HepG2 (cell line): ENCODE data around the gene FXR2. TPM values are rescaled to one million over a fixed set of nuclear protein-coding genes. Genes with fewer than 3 reads are reported as not detected.

Experiments
- ATAC-seq: fragments of 200-7000 bp; cut with Tn5 transposase; 3 replicates; pipeline ENCODE4 v1.9.1; 2020; ENCODE audit warnings: mild to moderate bottlenecking, moderate library complexity
- BruUV-seq: library from RNA; stranded (reverse); fragments of 400-500 nt; replicated peaks from 2 replicates; lab custom pipeline; 2021; lab: Mats Ljungman, UMichigan
- CTCF ChIA-PET: fragments of 300-600 bp; formaldehyde crosslinking; extraction: SDS; loops from one replicate; lab custom pipeline; 2021; ENCODE audit warnings: low total read pairs, inconsistent platforms, low intra/inter-chr PET ratio; lab: Yijun Ruan, JAX
- POLR2A ChIA-PET: fragments of 350-600 bp; sonication (Branson Sonifier 250); formaldehyde crosslinking; loops from one replicate; lab custom pipeline; 2020; ENCODE audit warnings: antibody characterized with exemption, inconsistent platforms; lab: Yijun Ruan, JAX
- DNase-seq: peaks from one replicate; pipeline ENCODE4 v3.0.0-alpha.2; 2015; ENCODE audit warnings: low spot score
- FAIRE-seq: peaks from 3 replicates; lab custom pipeline; 2011; peaks lifted over from hg19 to GRCh38; lab: Jason Lieb, UNC
- H2AFZ ChIP-seq: one replicate; pipeline ENCODE4 v1.6.1; 2011; ENCODE audit warnings: low read length, inconsistent platforms
- H3K27ac ChIP-seq: fragments of 300-600 bp; 3 replicates; pipeline ENCODE4 v1.8.0; 2011; ENCODE audit warnings: mixed run types, mild to moderate bottlenecking, mixed read lengths, low read length, inconsistent platforms; ENCODE audit not compliant: insufficient read depth; ENCODE audit errors: extremely low read length
- H3K27me3 ChIP-seq, 2 experiments: fragments of 200-600 bp in 1 of 2; 2 replicates in 1 of 2; 3 replicates in 1 of 2; pipeline versions ENCODE4 v1.6.0 to v1.8.0; 2011; ENCODE audit warnings: low read length in 2 of 2, mild to moderate bottlenecking in 2 of 2, moderate library complexity in 2 of 2, inconsistent platforms in 1 of 2; ENCODE audit not compliant: insufficient read depth in 2 of 2, control insufficient read depth in 1 of 2
- H3K36me3 ChIP-seq, 2 experiments: fragments of 200-600 bp in 1 of 2; replicated peaks in 1 of 2; 2 replicates in 1 of 2; 3 replicates in 1 of 2; pipeline versions ENCODE4 v1.5.1 to v1.8.0; 2011; ENCODE audit warnings: low read length in 2 of 2, inconsistent platforms in 1 of 2; ENCODE audit not compliant: insufficient read depth in 2 of 2, control insufficient read depth in 1 of 2
- H3K4me1 ChIP-seq: 2 replicates; pipeline ENCODE4 v1.5.1; 2012; ENCODE audit warnings: low read length, inconsistent platforms; ENCODE audit not compliant: insufficient read depth
- H3K4me2 ChIP-seq: 2 replicates; pipeline ENCODE4 v1.6.0; 2011; ENCODE audit warnings: low read depth, low read length, inconsistent platforms
- H3K4me3 ChIP-seq, 3 experiments: fragments of 200-600 bp in 1 of 3; sonication (generic), shearing (Covaris generic) in 1 of 3; replicated peaks in 1 of 3; 2 replicates each; pipeline ENCODE4 v1.5.1; 2011 to 2016; ENCODE audit warnings: low read length in 3 of 3, inconsistent platforms in 2 of 3, low read depth in 2 of 3, mild to moderate bottlenecking in 2 of 3, control low read depth in 1 of 3, mixed read lengths in 1 of 3; ENCODE audit not compliant: insufficient read depth in 1 of 3
- H3K79me2 ChIP-seq: one replicate; pipeline ENCODE4 v1.6.1; 2011; ENCODE audit warnings: low read length, inconsistent platforms; ENCODE audit not compliant: insufficient read depth
- H3K9ac ChIP-seq: 2 replicates; pipeline ENCODE4 v1.6.0; 2011; ENCODE audit warnings: mild to moderate bottlenecking, low read depth, low read length, inconsistent platforms; ENCODE audit not compliant: insufficient read depth
- H3K9me3 ChIP-seq: 2 replicates; pipeline ENCODE4 v1.5.1; 2012; ENCODE audit warnings: mild to moderate bottlenecking, low read length
- H4K20me1 ChIP-seq: 2 replicates; pipeline ENCODE4 v1.6.0; 2011; ENCODE audit warnings: inconsistent platforms, mild to moderate bottlenecking, low read length, moderate library complexity; ENCODE audit not compliant: insufficient read depth
- CBFB ChIP-seq: sonication (generic); formaldehyde crosslinking; IDR thresholded peaks from 2 replicates; pipeline ENCODE4 v1.4.0; 2020; ENCODE audit warnings: missing genetic modification reagents
- GABPA ChIP-seq, 2 experiments: IDR thresholded peaks; 2 replicates each; pipeline ENCODE4 v1.6.1; 2011 to 2016; ENCODE audit warnings: low read depth in 2 of 2, low read length in 1 of 2, missing biosample characterization in 1 of 2, missing genetic modification characterization in 1 of 2
- RXRA ChIP-seq: sonication (generic); formaldehyde crosslinking; IDR thresholded peaks from 2 replicates; pipeline ENCODE4 v1.5.1; 2020; ENCODE audit warnings: missing genetic modification reagents
- SOX6 ChIP-seq, 2 experiments: fragments of 450-650 bp in 1 of 2; sonication (generic) in 1 of 2; formaldehyde crosslinking in 1 of 2; IDR thresholded peaks; 2 replicates each; pipeline versions ENCODE4 v1.4.0 to v1.6.1; 2017 to 2020; ENCODE audit warnings: antibody characterized with exemption in 1 of 2, mild to moderate bottlenecking in 1 of 2, missing genetic modification reagents in 1 of 2
- TIGD3 ChIP-seq: sonication (generic); formaldehyde crosslinking; IDR thresholded peaks from 2 replicates; pipeline ENCODE4 v1.5.1; 2020; ENCODE audit warnings: mild to moderate bottlenecking, missing genetic modification reagents, borderline replicate concordance
- ZNF337 ChIP-seq: sonication (generic); formaldehyde crosslinking; IDR thresholded peaks from 2 replicates; pipeline ENCODE4 v1.5.1; 2020; ENCODE audit warnings: missing genetic modification reagents, low read depth, mild to moderate bottlenecking, borderline replicate concordance
- ZNF557 ChIP-seq: sonication (generic); formaldehyde crosslinking; IDR thresholded peaks from 2 replicates; pipeline ENCODE4 v1.4.0; 2020; ENCODE audit warnings: missing genetic modification reagents
- ZSCAN9 ChIP-seq: IDR thresholded peaks from 2 replicates; pipeline ENCODE4 v1.6.1; 2016; ENCODE audit warnings: borderline replicate concordance
- WGBS: methylation state at CpG from one replicate; pipeline ENCODE4 v1.1.6; 2017; ENCODE audit warnings: low lambda C conversion rate; 5-methylcytosine and 5-hydroxymethylcytosine counted together
- in situ Hi-C: cut with HindIII; loops from 2 replicates; pipeline ENCODE4 v1.10.0; 2017; ENCODE audit warnings: low pct_unique_long_range_greater_than_20kb; ENCODE audit not compliant: extremely low pct_ligation_motif_present
- intact Hi-C: fragments of 100-400 bp; cut with micrococcal nuclease; formaldehyde crosslinking; loops from one replicate; pipeline ENCODE4 v1.10.0; 2022; ENCODE audit not compliant: unreplicated experiment
- polyA plus RNA-seq, 8 experiments: library from polyadenylated mRNA; depleted of rRNA in 3 of 8; stranded (reverse) in 7 of 8; unstranded in 1 of 8; fragments of >200 nt; fragmentation: Illumina TruSeq in 4 of 8; extraction: Trizol in 4 of 8; gene quantifications; 2 replicates each; pipeline versions ENCODE4 v1.2.1 to v1.2.3, GENCODE V29; 2011 to 2016; ENCODE audit warnings: low read depth in 4 of 8, missing spikeins in 1 of 8, mixed read lengths in 1 of 8; ENCODE audit not compliant: insufficient read depth in 1 of 8
- total RNA-seq, 5 experiments: library from RNA; depleted of rRNA; stranded (reverse); fragments of >200 nt; fragmentation: Illumina TruSeq; extraction: Trizol; gene quantifications; 2 replicates each; pipeline ENCODE4 v1.2.3, GENCODE V29; 2016; ENCODE audit warnings: low read depth in 1 of 5

Gene FXR2
- total and polyA plus RNA-seq, 2 of the 13 experiments (the other 11 are each of a cell fraction or from before 2014, with no cell fraction given) = 20.9 to 24.4 TPM

GRCh38 chr17:7557147-7557764 is 57.4 kb downstream of the FXR2 start (continued):
- TF ChIP-seq RXRA (CRISPR knock-in tag) (peak; percentile 30; the same call in 1 of the 2 replicates), ZSCAN9 (no peak), ZNF337 (CRISPR knock-in tag) (0 out of 2 replicates have a peak, but pooled peaks have one; percentile 40), CBFB (CRISPR knock-in tag) (0 out of 2 replicates have a peak, but pooled peaks have one; percentile 37), GABPA (IDR thresholded peaks at IDR 0.05; ENCODE audit: low read depth, low read length) (no peak), GABPA (CRISPR knock-in tag; IDR thresholded peaks at IDR 0.05; ENCODE audit: low read depth) (no peak), SOX6 (IDR thresholded peaks at IDR 0.05) (no peak), SOX6 (CRISPR knock-in tag; IDR thresholded peaks at IDR 0.05) (0 out of 2 replicates have a peak, but pooled peaks have one; percentile 25)

GRCh38 chr17:7556627-7557026 is 58.1 kb downstream of the FXR2 start:
- Histone ChIP-seq H3K9me3 (no peaks in the 10 kb centered on the region), H2AFZ (no peak overlapping the region), H3K79me2 (no peaks in the 10 kb centered on the region), H3K27ac (no peak overlapping the region), H3K36me3 (no peaks in the 10 kb centered on the region), H3K4me1 (peaks cover 58% of the 10 kb centered on the region), H4K20me1 (no peaks in the 10 kb centered on the region), H3K9ac (peak overlapping the region; percentile 31; the same call in 1 of the 2 replicates), H3K27me3 (no peaks in the 10 kb centered on the region; a peak in 1 of 5 replicates), H3K4me2 (peak overlapping the region; percentile 91), H3K4me3 (peak overlapping the region in 1 of 3 experiments; percentile 92; a peak in 2 of 6 replicates)
- TF ChIP-seq ZNF557 (CRISPR knock-in tag) (0 out of 2 replicates have a peak, but pooled peaks have one; percentile 9), TIGD3 (CRISPR knock-in tag) (no peak)
- 66% methylated on average over 12 of the region's 12 CpGs for WGBS
- POLR2A ChIA-PET = interaction anchor here (0.5 to 4.8 kb wide), 7 partner anchors 8 to 274 kb away, joined by 3 to 33 read pairs (median 3); partner anchors contain the start of genes TMEM256, TNFSF12 and TP53
- DNase-seq (no peak), ATAC-seq (no peak), FAIRE-seq (no peak)
- no TSS peak for BruUV-seq
- in situ Hi-C loops (loop anchor here (5.0 kb wide), 1 partner anchor 44 kb away; no protein-coding TSS in a partner anchor), intact Hi-C loops (no loop called here)
- CTCF ChIA-PET = no interaction called here
